Measurements from ENCODE around the gene ATG12.
A peak's percentile ranks its signal among the peaks of the same experiment; 100 is the strongest.
"Not testable (repeated sequence)": the region's sequence is repeated elsewhere in the genome, so short reads cannot be mapped to it uniquely, and the experiment has no call there.

ATG12 gene

GRCh38 chr5:115841382-115842088 lies at the start of gene ATG12, which contains the start of gene AP3S1:
Gene ATG12 (minus strand): TSS chr5:115841565. CDS start chr5:115841552, 13 bp downstream.
Gene AP3S1 (plus strand): TSS chr5:115841935. CDS start chr5:115842038, 103 bp downstream.
- DNase-seq (ENCODE audit: low spot score): peak; percentile 85

GRCh38 chr5:115888027-115888426 lies 46.7 kb upstream of the ATG12 start:
- DNase-seq (ENCODE audit: low spot score): no peak

- not testable (repeated sequence) for DNase-seq (ENCODE audit: low spot score)
Measured at GRCh38 chr5:115885208-115885607, 43.8 kb upstream of the ATG12 start.

- DNase-seq (ENCODE audit: low spot score): no peak
Measured at GRCh38 chr5:115884704-115885103, 43.3 kb upstream of the ATG12 start.

DNA sequence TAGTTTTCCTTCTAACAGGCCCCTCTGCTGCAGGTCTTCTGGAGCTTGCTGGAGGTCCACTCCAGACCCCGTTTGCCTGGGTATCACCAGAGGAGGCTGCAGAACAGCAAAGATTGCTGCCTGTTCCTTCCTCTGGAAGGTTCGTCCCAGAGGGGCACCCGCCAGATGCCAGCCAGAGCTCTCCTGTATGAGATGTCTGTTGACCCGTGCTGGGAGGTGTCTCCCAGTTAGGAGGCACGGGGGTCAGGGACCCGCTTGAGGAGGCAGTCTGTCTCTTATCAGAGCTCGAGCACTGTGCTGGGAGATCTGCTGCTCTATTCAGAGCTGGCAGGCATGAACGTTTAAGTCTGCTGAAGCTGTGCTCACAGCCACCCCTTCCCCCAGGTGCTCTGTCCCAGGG lies 41.1 kb upstream of the ATG12 start:
- DNase-seq (ENCODE audit: low spot score): not testable (repeated sequence)

DNA sequence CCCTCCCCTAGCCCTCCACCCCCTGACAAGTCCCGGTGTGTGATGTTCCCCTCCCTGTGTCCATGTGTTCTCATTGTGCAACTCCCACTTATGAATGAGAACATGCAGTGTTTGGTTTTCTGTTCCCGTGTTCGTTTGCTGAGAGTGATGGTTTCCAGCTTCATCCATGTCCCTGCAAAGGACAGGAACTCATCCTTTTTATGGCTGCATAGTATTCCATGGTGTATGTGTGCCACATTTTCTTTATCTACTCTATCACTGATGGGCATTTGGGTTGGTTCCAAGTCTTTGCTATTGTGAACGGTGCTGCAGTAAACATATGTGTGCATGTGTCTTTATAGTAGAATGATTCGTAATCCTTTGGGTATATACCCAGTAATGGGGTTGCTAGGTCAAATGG lies 36.0 kb upstream of the ATG12 start:
- not testable (repeated sequence) for DNase-seq (ENCODE audit: low spot score)

- no peak for DNase-seq (ENCODE audit: low spot score)
Measured at GRCh38 chr5:115875447-115875846, 34.1 kb upstream of the ATG12 start.

DNA sequence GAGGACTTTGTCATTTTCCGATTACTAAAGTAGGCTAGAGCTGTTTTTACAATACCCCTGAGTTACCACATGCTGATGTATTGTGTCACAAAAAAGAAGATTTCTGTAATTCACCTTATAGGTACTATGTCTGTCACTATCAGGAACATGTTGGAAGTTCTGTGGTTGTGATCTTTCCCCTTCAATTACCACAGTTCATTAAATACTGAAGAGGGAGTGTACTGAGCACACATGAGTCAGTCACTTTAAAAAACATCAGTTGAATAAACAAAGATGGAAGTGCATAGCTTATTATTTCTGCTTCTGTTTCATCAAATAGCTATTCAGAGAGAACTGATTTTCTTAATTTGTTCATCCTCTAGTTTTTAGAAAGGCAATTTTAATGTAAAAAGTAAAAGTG lies 32.0 kb upstream of the ATG12 start:
- no peak for DNase-seq (ENCODE audit: low spot score)

GRCh38 chr5:115872447-115872846 lies 31.1 kb upstream of the ATG12 start:
- no peak for DNase-seq (ENCODE audit: low spot score)

DNA sequence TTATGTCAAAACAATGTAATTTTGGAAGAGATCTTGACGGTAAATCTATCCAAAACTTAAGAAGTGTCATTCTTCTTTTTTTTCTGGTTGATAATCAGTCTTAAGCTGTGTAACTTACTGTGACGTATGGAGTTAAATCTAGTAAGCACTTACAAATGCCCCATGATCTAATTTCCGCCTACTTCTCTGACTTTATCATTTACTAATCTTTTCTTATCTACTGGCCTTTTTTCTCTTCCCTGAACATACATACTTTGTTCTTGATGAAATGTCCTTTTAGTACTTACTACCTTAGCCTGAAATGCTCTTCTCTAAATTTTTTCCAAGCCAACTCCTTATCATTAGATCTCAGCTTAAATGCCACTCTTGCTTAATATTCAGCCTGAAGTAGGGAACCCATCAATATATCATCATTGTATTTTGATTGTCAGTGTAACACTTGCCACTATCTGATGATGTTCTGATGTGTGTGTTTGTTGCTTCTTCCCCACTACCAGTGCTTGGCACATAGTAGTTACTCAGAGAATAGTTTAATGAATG lies 28.0 kb upstream of the ATG12 start:
- no peak for DNase-seq (ENCODE audit: low spot score)

- no peak for DNase-seq (ENCODE audit: low spot score)
Measured at GRCh38 chr5:115859378-115859777, 18.0 kb upstream of the ATG12 start.

DNA sequence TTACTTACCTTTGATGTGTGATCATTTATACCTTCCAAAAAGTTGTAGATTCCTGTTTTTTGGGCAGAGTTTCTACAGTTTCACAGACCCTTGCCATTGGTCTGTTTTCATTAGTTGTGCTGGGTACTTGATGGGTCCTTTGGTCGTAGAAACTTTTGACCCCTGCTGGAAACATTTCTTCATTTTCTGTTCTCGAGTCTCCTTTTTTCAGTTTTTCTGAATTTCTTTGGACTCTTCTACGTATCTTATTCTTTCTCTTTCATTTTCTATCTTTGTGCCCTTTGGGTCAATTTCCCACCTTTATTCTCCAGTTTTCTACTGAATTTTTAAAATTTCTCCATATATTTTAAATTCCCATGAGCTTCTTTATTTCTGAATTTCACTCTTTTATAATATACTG lies 17.0 kb upstream of the ATG12 start:
- DNase-seq (ENCODE audit: low spot score): no peak

GRCh38 chr5:115857626-115858349 lies 16.4 kb upstream of the ATG12 start:
- DNase-seq (ENCODE audit: low spot score): no peak

- DNase-seq (ENCODE audit: low spot score): no peak
Measured at GRCh38 chr5:115857057-115857479, 15.7 kb upstream of the ATG12 start.

GRCh38 chr5:115855959-115856358 lies 14.6 kb upstream of the ATG12 start:
- no peak for DNase-seq (ENCODE audit: low spot score)

- DNase-seq (ENCODE audit: low spot score): no peak
Measured at GRCh38 chr5:115854139-115854538, 12.8 kb upstream of the ATG12 start.

DNA sequence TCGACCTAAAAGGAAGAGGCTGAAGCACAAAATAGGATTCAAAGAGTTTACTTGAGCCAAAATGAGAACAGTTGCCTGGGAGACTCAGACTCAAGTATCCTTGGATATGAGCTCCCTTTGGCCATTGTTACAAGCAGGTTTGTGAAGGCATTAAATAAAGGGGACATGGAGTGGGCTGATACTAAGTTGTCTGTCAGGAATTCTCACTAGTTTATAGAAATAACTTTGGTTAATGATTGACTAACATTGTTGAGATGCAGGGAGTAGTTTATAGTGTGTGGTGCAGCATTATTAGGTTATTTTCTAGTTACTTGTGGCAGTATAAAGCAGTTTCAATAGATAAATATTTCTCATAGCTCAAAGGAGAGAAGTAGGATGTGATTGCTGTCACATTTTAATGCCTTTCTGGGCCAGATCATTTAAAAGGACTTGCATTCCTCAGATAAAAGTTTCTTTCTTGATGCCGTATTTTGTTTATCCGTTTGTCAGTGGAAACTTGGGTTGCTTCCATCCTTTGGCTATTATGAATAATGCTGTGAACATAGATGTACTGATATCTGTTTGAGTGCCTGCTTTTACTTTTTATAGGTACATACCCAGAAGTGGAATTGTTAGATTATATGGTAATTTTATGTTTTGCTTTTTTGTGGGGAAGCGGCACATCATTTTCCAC lies 9.5 kb upstream of the ATG12 start:
- no peak for DNase-seq (ENCODE audit: low spot score)

DNA sequence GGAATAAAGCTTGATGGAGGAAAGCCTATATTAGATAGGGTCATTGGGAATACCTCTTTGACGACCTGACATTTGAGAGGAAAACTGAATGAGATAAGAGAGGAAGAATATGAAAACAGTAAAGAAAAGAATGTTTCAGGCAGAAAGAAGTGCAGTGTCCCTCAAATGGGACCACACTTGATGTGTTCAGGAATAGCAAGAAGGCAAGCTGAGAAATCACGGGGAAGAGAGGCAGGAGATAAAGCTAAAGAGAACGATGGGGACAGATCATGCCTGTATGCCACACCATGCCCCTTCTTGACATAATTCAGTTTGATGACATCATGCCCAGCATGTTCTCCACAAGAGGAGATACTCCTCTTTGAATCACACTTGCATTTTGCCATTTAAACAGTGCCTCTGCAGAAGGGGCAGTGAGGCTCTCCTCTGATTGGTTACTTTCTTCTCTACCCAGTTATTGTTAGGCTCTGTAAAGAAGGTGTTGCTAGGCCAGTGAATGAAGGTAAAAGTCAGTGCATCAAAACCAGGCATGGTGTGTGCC lies 8.0 kb upstream of the ATG12 start:
- DNase-seq (ENCODE audit: low spot score): no peak

DNA sequence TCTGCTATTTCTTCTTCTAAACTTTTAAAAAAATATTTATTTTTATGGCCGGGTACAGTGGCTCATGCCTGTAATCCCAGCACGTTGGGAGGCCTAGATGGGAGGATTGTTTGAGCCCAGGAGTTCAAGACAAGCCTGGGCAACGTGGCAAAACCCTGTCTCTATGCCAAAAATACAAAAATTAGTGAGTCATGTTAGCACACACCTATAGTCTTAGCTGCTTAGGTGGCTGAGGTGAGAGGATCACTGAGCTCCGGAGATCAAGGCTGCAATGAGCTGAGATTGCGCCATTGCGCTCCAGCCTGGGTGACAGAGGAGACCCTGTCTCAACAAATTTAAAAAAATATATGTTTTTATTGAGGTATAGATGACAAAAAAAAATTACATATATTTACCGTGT lies 5.9 kb upstream of the ATG12 start:
- no peak for DNase-seq (ENCODE audit: low spot score)

- no peak for DNase-seq (ENCODE audit: low spot score)
Measured at GRCh38 chr5:115844321-115844817, 3.0 kb upstream of the ATG12 start.

DNA sequence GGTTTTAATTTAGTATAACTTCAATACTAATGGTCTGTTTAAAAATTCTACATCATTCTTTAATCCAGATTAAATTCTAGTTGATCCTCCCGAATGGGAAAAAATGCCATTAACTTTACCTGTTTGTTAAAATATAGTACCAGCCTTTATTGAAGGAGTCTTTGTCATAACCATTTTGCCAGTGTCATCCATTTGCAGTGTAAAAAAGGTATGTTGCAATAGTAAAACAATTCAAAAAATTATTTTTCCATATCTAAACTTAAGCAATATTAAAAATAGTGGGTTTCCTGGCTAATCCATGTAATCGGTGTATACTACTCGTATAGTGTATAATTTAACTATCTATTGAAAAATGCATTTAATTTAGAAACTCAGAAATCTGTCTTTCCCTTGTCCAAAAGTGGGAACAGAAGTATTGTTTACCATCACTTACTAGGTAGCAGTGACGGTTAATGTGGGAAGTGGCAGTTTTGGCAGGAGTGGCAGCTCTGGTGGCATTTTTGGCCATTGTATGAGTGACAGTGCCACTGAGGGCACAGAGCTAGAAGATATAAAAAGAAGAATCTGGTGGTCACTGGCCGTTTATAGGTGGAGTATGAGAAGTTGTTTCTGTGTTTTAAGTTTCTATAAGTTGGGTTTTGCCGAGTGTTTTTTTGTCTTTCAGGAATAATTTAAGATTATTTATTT lies 2.2 kb upstream of the ATG12 start:
- no peak for DNase-seq (ENCODE audit: low spot score)

DNA sequence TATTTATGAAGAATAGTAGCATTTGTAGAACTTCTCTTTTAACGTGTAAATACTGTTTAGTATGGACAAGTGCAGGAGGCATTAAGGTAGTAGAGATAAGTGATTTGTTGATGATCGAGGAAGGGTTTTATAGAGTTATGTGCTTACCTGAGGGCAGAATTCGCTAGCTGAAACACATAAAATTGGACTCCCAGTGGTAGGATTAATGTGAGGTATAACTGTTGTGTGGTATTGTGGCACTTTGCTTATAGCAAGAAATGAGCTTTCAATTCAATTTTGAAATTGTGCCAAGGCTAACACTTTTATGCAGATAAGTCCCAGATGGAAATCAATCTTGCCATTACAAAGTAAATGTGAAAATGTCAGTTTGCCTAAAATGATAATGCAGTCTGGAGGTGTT lies 1.6 kb upstream of the ATG12 start:
- no peak for DNase-seq (ENCODE audit: low spot score)

Measured in hepatic stellate cell (primary cell).